Measurements from ENCODE around the gene OR52M1.

GRCh38 chr11:4511282-4512245, 33.4 kb upstream of the OR52M1 start:
- TF ChIP-seq EZH2 (IDR thresholded peaks at IDR 0.05; ENCODE audit: insufficient read depth, poor library complexity, severe bottlenecking): no peak
- TF ChIP-seq EZH2phosphoT487 (IDR thresholded peaks at IDR 0.05; ENCODE audit: insufficient read depth, low read depth): no peak
